Nephron progenitor cell (in vitro differentiated cells): Measurements from ENCODE around the gene SMIM23.

Experiments used
- DNase-seq: peaks from one replicate; pipeline ENCODE4 v3.0.0; 2021
- H3K27ac Mint-ChIP-seq: 2 replicates; pipeline ENCODE4 v1.8.0; 2021; ENCODE audit warnings: mild to moderate bottlenecking, moderate library complexity, mixed read lengths
- H3K27me3 Mint-ChIP-seq: 2 replicates; pipeline ENCODE4 v1.8.0; 2021; ENCODE audit warnings: mild to moderate bottlenecking, low read depth, mixed read lengths; ENCODE audit not compliant: poor library complexity
- H3K36me3 Mint-ChIP-seq: 2 replicates; pipeline ENCODE4 v1.8.0; 2021; ENCODE audit warnings: low read depth, mixed read lengths
- H3K4me1 Mint-ChIP-seq: 2 replicates; pipeline ENCODE4 v1.8.0; 2021; ENCODE audit warnings: mixed read lengths
- H3K4me3 Mint-ChIP-seq: 2 replicates; pipeline ENCODE4 v1.8.0; 2021; ENCODE audit warnings: mild to moderate bottlenecking, moderate library complexity, mixed read lengths
- H3K9me3 Mint-ChIP-seq: 2 replicates; pipeline ENCODE4 v1.8.0; 2021; ENCODE audit warnings: mild to moderate bottlenecking, moderate library complexity, mixed read lengths
- TF ChIP-seq, protein P1 (sequence below): fragments of 200-600 bp; sonication (generic); IDR thresholded peaks from 2 replicates; pipeline ENCODE4 v1.5.0; 2021; ENCODE audit warnings: antibody characterized with exemption

SMIM23 gene

DNA sequence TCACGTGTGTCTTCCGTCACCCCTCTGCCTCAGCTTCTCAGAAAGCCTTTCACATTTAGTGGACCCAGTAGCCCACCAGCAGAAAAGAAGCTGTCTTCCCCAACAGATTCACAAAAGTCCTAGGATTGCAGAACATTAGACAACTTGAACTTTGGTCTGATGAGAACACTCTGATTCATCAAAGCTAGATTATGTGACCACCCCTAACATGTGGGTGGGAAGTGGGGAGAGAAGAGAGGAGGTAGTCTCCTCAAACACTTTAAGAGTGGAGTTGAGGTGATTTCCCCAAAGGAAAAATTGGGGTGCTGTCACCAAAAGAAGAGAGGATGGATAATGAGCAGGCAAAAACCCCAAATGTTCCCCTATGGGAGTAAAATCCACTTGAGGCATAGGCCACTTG, 41.4 kb upstream of the SMIM23 start:
- Mint-ChIP-seq H3K27me3 (peaks cover 3% of the 10 kb centered on the region), H3K27ac (no peak overlapping the region), H3K9me3 (no peaks in the 10 kb centered on the region), H3K36me3 (no peaks in the 10 kb centered on the region), H3K4me3 (no peak overlapping the region), H3K4me1 (peaks cover 31% of the 10 kb centered on the region)
- DNase-seq: no peak
- TF ChIP-seq, protein P1, sequence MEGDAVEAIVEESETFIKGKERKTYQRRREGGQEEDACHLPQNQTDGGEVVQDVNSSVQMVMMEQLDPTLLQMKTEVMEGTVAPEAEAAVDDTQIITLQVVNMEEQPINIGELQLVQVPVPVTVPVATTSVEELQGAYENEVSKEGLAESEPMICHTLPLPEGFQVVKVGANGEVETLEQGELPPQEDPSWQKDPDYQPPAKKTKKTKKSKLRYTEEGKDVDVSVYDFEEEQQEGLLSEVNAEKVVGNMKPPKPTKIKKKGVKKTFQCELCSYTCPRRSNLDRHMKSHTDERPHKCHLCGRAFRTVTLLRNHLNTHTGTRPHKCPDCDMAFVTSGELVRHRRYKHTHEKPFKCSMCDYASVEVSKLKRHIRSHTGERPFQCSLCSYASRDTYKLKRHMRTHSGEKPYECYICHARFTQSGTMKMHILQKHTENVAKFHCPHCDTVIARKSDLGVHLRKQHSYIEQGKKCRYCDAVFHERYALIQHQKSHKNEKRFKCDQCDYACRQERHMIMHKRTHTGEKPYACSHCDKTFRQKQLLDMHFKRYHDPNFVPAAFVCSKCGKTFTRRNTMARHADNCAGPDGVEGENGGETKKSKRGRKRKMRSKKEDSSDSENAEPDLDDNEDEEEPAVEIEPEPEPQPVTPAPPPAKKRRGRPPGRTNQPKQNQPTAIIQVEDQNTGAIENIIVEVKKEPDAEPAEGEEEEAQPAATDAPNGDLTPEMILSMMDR: no peak

DNA sequence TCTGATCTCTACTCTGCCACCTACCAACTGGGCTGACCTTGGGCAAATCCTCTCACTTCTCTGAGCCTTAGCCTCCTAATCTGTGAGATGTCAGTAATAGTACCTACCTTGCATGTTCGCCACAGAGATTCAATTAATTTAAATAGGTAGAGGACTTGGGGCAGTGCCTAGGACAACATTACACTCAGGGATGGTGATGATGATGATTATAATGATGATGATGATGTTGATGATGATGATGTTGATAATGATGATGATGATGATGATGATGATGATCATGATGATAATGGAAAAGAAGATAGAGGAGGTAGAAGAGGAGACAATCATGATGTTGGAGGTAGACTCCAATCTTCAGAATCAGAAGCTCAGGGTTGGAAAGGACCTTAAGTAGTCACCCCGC, 40.7 kb upstream of the SMIM23 start:
- H3K4me1 Mint-ChIP-seq: peaks cover 36% of the 10 kb centered on the region
- no peak overlapping the region for H3K27ac Mint-ChIP-seq
- H3K36me3 Mint-ChIP-seq: no peaks in the 10 kb centered on the region
- H3K4me3 Mint-ChIP-seq: no peak overlapping the region
- no peak for DNase-seq
- peaks cover 3% of the 10 kb centered on the region for H3K27me3 Mint-ChIP-seq
- H3K9me3 Mint-ChIP-seq: no peaks in the 10 kb centered on the region
- TF ChIP-seq, protein P1: no peak

DNA sequence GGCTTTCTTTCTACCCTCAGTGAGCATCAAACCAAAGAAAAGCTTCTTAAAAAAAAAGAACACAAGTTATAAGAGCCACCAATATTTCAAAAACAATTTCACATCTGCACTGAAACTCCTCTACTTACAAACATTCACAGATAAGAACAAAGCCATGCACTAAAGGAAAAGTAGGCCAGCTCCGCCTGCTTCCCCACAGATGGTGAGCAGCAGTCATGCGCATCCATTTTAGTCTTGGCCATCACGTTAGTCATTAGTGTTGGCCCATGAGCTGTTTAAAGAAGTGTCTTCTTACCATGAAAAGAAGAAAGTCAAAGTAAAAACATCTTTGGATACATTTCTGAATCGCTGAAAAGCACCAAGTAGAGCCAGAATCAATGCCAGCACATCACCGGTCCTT, 40.0 kb upstream of the SMIM23 start:
- Mint-ChIP-seq H3K4me1 (peaks cover 40% of the 10 kb centered on the region), H3K4me3 (no peak overlapping the region), H3K36me3 (no peaks in the 10 kb centered on the region), H3K27me3 (no peaks in the 10 kb centered on the region), H3K9me3 (no peaks in the 10 kb centered on the region), H3K27ac (no peak overlapping the region)
- TF ChIP-seq, protein P1: no peak
- no peak for DNase-seq

DNA sequence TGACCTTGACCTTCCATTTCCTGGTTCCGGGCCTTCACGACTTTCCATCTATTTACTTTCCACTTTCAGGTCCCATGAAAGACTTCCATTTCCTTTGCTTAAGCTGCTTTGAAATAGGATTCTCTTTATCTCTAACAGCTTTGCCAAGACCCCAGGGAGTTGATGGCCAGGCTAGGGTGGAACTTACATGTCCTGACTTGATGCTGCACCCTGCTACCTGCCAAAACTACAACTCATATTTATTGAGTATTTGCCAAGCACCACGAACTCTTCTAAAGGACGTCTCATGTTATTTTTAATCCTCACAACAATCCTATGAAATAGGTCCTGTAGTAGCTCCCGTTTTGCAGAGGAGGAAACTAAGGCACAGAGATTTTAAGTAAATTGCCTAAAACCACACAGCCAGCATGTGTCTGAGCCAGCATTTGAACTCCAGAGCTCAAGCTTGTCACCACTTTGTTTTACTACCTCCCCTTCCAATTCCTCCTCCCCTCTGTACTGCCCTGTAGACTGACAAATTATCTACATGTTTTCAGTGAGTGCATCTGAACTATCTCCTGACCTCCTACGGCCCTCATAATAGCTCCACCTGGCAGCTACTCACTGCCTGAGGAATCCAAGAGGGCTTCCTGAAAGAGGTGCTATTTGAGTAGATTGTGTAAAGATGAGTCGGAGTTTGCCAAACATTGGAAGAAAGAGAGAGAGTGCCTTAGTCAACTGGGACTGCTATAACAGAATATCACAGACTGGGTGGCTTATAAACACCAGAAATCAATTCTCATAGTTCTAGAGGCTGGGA, 38.4 kb upstream of the SMIM23 start:
- H3K9me3 Mint-ChIP-seq: no peaks in the 10 kb centered on the region
- no peak for DNase-seq
- H3K27ac Mint-ChIP-seq: no peak overlapping the region
- H3K27me3 Mint-ChIP-seq: peaks cover 4% of the 10 kb centered on the region
- H3K4me3 Mint-ChIP-seq: no peak overlapping the region
- H3K36me3 Mint-ChIP-seq: no peaks in the 10 kb centered on the region
- peaks cover 52% of the 10 kb centered on the region for H3K4me1 Mint-ChIP-seq
- TF ChIP-seq, protein P1: no peak

DNA sequence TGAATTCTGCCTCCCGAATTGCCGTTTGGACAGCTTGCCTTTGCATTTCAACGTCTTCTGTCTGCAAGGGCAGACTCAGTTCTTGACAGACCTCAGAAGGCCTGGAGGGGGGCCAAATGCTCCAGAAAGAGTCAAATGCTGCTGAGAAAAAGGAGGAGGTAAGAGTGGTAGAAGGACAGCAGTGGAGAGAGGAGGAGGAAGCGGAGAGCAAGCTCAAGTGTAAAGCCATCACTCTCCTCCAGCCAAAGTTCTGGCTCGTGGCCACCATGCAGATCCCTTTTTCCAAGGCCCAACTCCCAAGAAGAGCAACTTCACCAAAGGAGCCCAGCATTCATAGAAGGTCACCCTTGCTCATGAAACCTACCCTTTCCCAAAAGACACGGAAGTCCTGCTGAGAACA, 36.9 kb upstream of the SMIM23 start:
- TF ChIP-seq, protein P1: no peak
- no peak for DNase-seq
- Mint-ChIP-seq H3K27ac (no peak overlapping the region), H3K27me3 (peaks cover 4% of the 10 kb centered on the region), H3K36me3 (no peaks in the 10 kb centered on the region), H3K9me3 (no peaks in the 10 kb centered on the region), H3K4me1 (peaks cover 47% of the 10 kb centered on the region), H3K4me3 (no peak overlapping the region)

DNA sequence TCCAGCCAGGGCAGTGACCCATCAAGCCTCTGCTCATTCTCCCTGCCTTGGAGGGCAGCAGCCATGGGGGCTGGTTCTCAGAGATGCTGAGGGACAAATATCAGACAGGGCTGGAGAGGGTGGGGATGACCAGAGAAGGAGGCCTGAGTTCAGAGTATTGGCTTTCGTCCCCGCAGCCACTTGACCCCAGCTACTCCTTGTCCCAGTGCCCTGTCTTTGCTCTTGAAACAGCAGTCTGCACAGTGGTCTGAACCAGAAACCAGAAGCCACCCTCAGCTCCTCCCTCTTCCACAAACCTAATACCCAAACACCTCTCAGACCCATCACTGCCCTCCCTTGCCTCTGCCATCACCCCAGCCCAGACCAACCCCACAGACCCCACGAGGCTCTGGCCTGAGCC, 36.3 kb upstream of the SMIM23 start:
- Mint-ChIP-seq H3K27me3 (peaks cover 4% of the 10 kb centered on the region), H3K4me3 (no peak overlapping the region), H3K27ac (no peak overlapping the region), H3K36me3 (no peaks in the 10 kb centered on the region), H3K9me3 (no peaks in the 10 kb centered on the region), H3K4me1 (peaks cover 47% of the 10 kb centered on the region)
- TF ChIP-seq, protein P1: no peak
- DNase-seq: no peak
